Endothelial cell of umbilical vein (primary cell): ENCODE data around the gene HDAC4. TPM values are rescaled to one million over a fixed set of nuclear protein-coding genes. Genes with fewer than 3 reads are reported as not detected.

Source experiments
- BruUV-seq: library from RNA; stranded (reverse); fragments of 400-500 nt; replicated peaks from 2 replicates; lab custom pipeline; 2021; lab: Mats Ljungman, UMichigan
- CTCF ChIA-PET: fragments of 300-600, 350-600 bp; sonication (Branson Sonifier 250); formaldehyde crosslinking; loops from one replicate; lab custom pipeline; 2021; ENCODE audit warnings: antibody characterized with exemption, inconsistent platforms; lab: Charles Lee
- POLR2A ChIA-PET: fragments of 300-600, 350-600 bp; sonication (Branson Sonifier 250); formaldehyde crosslinking; loops from one replicate; lab custom pipeline; 2021; ENCODE audit warnings: antibody characterized with exemption, inconsistent platforms; lab: Charles Lee
- DNase-seq: peaks from one replicate; pipeline ENCODE4 v3.0.0-alpha.2; 2011; ENCODE audit warnings: low read depth, low spot score
- FAIRE-seq: peaks from 2 replicates; lab custom pipeline; 2011; peaks lifted over from hg19 to GRCh38; lab: Jason Lieb, UNC
- H2AFZ ChIP-seq: 2 replicates; pipeline ENCODE4 v1.6.0; 2012; ENCODE audit warnings: low read depth, low read length, control low read depth, inconsistent platforms
- H3K27ac ChIP-seq: 2 replicates; pipeline ENCODE4 v1.5.1; 2011; ENCODE audit warnings: low read depth, mild to moderate bottlenecking, control low read depth, low read length, moderate library complexity; ENCODE audit not compliant: insufficient read depth
- H3K27me3 ChIP-seq, 2 experiments: 2 replicates each; pipeline versions ENCODE4 v1.6.0 to v1.6.1; 2011; ENCODE audit warnings: low read length in 2 of 2, mixed read lengths in 1 of 2; ENCODE audit not compliant: control insufficient read depth in 2 of 2, insufficient read depth in 2 of 2
- H3K36me3 ChIP-seq, 2 experiments: 2 replicates in 1 of 2; 3 replicates in 1 of 2; pipeline ENCODE4 v1.5.1; 2011; ENCODE audit warnings: low read length in 2 of 2, mild to moderate bottlenecking in 1 of 2, moderate library complexity in 1 of 2; ENCODE audit not compliant: control insufficient read depth in 2 of 2, insufficient read depth in 2 of 2; ENCODE audit errors: extremely low read depth in 1 of 2
- H3K4me1 ChIP-seq: 3 replicates; pipeline ENCODE4 v1.5.1; 2011; ENCODE audit warnings: mild to moderate bottlenecking, low read length; ENCODE audit not compliant: control insufficient read depth, insufficient read depth; ENCODE audit errors: extremely low read depth
- H3K4me2 ChIP-seq: 2 replicates; pipeline ENCODE4 v1.6.1; 2011; ENCODE audit warnings: low read length, control low read depth, mixed read lengths; ENCODE audit not compliant: insufficient read depth
- H3K4me3 ChIP-seq, 3 experiments: fragments of 200-600 bp in 1 of 3; sonication (generic), shearing (Covaris generic) in 1 of 3; replicated peaks in 1 of 3; 2 replicates each; pipeline ENCODE4 v1.5.1; 2011 to 2016; ENCODE audit warnings: control low read depth in 3 of 3, low read length in 3 of 3, mild to moderate bottlenecking in 2 of 3, inconsistent platforms in 1 of 3, low read depth in 1 of 3, moderate library complexity in 1 of 3; ENCODE audit not compliant: insufficient read depth in 1 of 3
- H3K79me2 ChIP-seq: 2 replicates; pipeline ENCODE4 v1.6.0; 2012; ENCODE audit warnings: low read length, inconsistent platforms; ENCODE audit not compliant: control insufficient read depth, insufficient read depth
- H3K9ac ChIP-seq: replicated peaks from 2 replicates; pipeline ENCODE3; 2011; ENCODE audit warnings: low read length, control low read depth; ENCODE audit not compliant: insufficient read depth; ENCODE audit errors: extremely low read depth
- H3K9me1 ChIP-seq: replicated peaks from 3 replicates; pipeline ENCODE4 v1.6.0; 2011; ENCODE audit warnings: mild to moderate bottlenecking, low read length; ENCODE audit not compliant: control insufficient read depth, insufficient read depth; ENCODE audit errors: extremely low read depth
- H3K9me3 ChIP-seq: replicated peaks from 2 replicates; pipeline ENCODE4 v1.5.1; 2012; ENCODE audit warnings: low read length, inconsistent platforms; ENCODE audit not compliant: control insufficient read depth, insufficient read depth
- H4K20me1 ChIP-seq: replicated peaks from 2 replicates; pipeline ENCODE3; 2011; ENCODE audit warnings: mild to moderate bottlenecking, low read length; ENCODE audit not compliant: control insufficient read depth, insufficient read depth; ENCODE audit errors: extremely low read depth
- CTCF ChIP-seq, 2 donors: IDR thresholded peaks; 1 replicate in 1 of 2; 2 replicates in 1 of 2; pipeline ENCODE4 v1.5.1; 2011; ENCODE audit warnings: low read length in 2 of 2, mild to moderate bottlenecking in 2 of 2, moderate library complexity in 2 of 2, control low read depth in 1 of 2, inconsistent platforms in 1 of 2, low read depth in 1 of 2; ENCODE audit not compliant: insufficient read depth in 1 of 2; ENCODE audit errors: extremely low read depth in 1 of 2
- EZH2 ChIP-seq: IDR thresholded peaks from 2 replicates; pipeline ENCODE4 v1.6.1; 2012; ENCODE audit warnings: borderline replicate concordance, low read depth, mild to moderate bottlenecking, moderate library complexity, low read length, inconsistent platforms; ENCODE audit not compliant: severe bottlenecking
- FOS ChIP-seq: IDR thresholded peaks from 2 replicates; pipeline ENCODE4 v1.6.1; 2011; ENCODE audit warnings: mild to moderate bottlenecking, low read length, moderate library complexity, borderline replicate concordance; ENCODE audit not compliant: insufficient read depth
- GATA2 ChIP-seq: IDR thresholded peaks from 2 replicates; pipeline ENCODE4 v1.7.0; 2011; ENCODE audit warnings: low read depth, mild to moderate bottlenecking, moderate library complexity, mixed read lengths, low read length; ENCODE audit not compliant: insufficient read length, insufficient read depth
- JUN ChIP-seq: IDR thresholded peaks from 2 replicates; pipeline ENCODE4 v1.6.1; 2011; ENCODE audit warnings: borderline replicate concordance, low read depth; ENCODE audit not compliant: insufficient read length, insufficient read depth
- MAX ChIP-seq: IDR thresholded peaks from 2 replicates; pipeline ENCODE4 v1.6.1; 2011; ENCODE audit not compliant: insufficient read depth, insufficient read length
- MYC ChIP-seq: IDR thresholded peaks from one replicate; pipeline ENCODE4 v1.6.1; 2011; ENCODE audit warnings: mild to moderate bottlenecking, low read depth, low read length
- POLR2A ChIP-seq: IDR thresholded peaks from 2 replicates; pipeline ENCODE4 v1.6.1; 2012; ENCODE audit warnings: low read depth, mild to moderate bottlenecking, control low read depth, low read length
- POLR2AphosphoS5 ChIP-seq: IDR thresholded peaks from 2 replicates; pipeline ENCODE4 v1.6.1; 2012; ENCODE audit warnings: low read depth, mild to moderate bottlenecking, control low read depth, low read length, moderate library complexity; ENCODE audit not compliant: insufficient read depth
- dilution Hi-C: fragments of 300-500 bp; cut with MboI; formaldehyde crosslinking; loops from one replicate; pipeline ENCODE4 v1.15.0; 2019; ENCODE audit warnings: low sequenced_read_pairs; ENCODE audit not compliant: extremely low pct_ligation_motif_present
- intact Hi-C: fragments of 100-400 bp; cut with micrococcal nuclease; formaldehyde crosslinking; loops from one replicate; pipeline ENCODE4 v1.10.0; 2022
- polyA plus RNA-seq, 4 experiments: library from polyadenylated mRNA; depleted of rRNA in 3 of 4; stranded (reverse) in 3 of 4; unstranded in 1 of 4; fragments of >200 nt; gene quantifications; 2 replicates each; pipeline versions ENCODE4 v1.2.1 to v1.2.3, GENCODE V29; 2011 to 2012; ENCODE audit warnings: missing spikeins in 1 of 4
- total RNA-seq: library from RNA; stranded (reverse); gene quantifications from 2 replicates; pipeline ENCODE4 v1.2.3, GENCODE V29; 2021

Gene HDAC4
- total and polyA plus RNA-seq, 2 donors (not counting 3 experiments of a cell fraction or from before 2014, with no cell fraction given), result 13.4 to 33.0 TPM

GRCh38 chr2:239421851-239422250 is 21.0 kb upstream of the HDAC4 start:
- TF ChIP-seq POLR2A (no peak), FOS (no peak), JUN (no peak)
- ChIA-PET CTCF (no interaction called here), POLR2A (no interaction called here)
- Histone ChIP-seq H3K4me3 (no peak overlapping the region), H3K79me2 (no peaks in the 10 kb centered on the region), H4K20me1 (no peaks in the 10 kb centered on the region), H3K9me1 (no peaks in the 10 kb centered on the region), H3K36me3 (no peaks in the 10 kb centered on the region), H3K9me3 (no peaks in the 10 kb centered on the region), H3K4me1 (no peaks in the 10 kb centered on the region), H3K27ac (no peak overlapping the region), H3K27me3 (no peaks in the 10 kb centered on the region), H3K9ac (no peak overlapping the region), H2AFZ (no peak overlapping the region), H3K4me2 (no peak overlapping the region)
- DNase-seq (no peak), FAIRE-seq (no peak)
- BruUV-seq, result no TSS peak
- intact Hi-C loops, result no loop called here
- dilution Hi-C loops, result no loop called here

- H3K79me2 ChIP-seq, result no peaks in the 10 kb centered on the region
- no peak overlapping the region for H3K4me3 ChIP-seq
- H4K20me1 ChIP-seq, result no peaks in the 10 kb centered on the region
- dilution Hi-C loops (no loop called here), intact Hi-C loops (no loop called here)
- no peak for FAIRE-seq
- POLR2A ChIA-PET, result no interaction called here
- H3K9me1 ChIP-seq, result no peaks in the 10 kb centered on the region
- no peak overlapping the region for H3K27ac ChIP-seq
- CTCF ChIA-PET, result no interaction called here
- BruUV-seq, result no TSS peak
- no peak for TF ChIP-seq MYC
- no peak for TF ChIP-seq EZH2
- TF ChIP-seq MAX, result no peak
- no peak for TF ChIP-seq CTCF (IDR thresholded peaks at IDR 0.05; ENCODE audit: extremely low read depth in 1 of 2, insufficient read depth in 1 of 2, low read depth in 1 of 2, low read length in 2 of 2)
- no peak for TF ChIP-seq POLR2A
- no peak for TF ChIP-seq FOS
- TF ChIP-seq POLR2AphosphoS5, result no peak
- no peak for TF ChIP-seq JUN
- no peak for TF ChIP-seq GATA2
- H3K9me3 ChIP-seq, result no peaks in the 10 kb centered on the region
- no peak for DNase-seq
- no peak overlapping the region for H3K9ac ChIP-seq
- no peaks in the 10 kb centered on the region for H3K27me3 ChIP-seq
- H3K36me3 ChIP-seq, result no peaks in the 10 kb centered on the region
- H3K4me1 ChIP-seq, result no peaks in the 10 kb centered on the region
- H2AFZ ChIP-seq, result no peak overlapping the region
- H3K4me2 ChIP-seq, result no peak overlapping the region
Measured at GRCh38 chr2:239420082-239420481, 19.3 kb upstream of the HDAC4 start.
